GM12891 (cell line): Measurements from ENCODE around the gene HCN4.

Experiments used
- PAX5 ChIP-seq: IDR thresholded peaks from 2 replicates; pipeline ENCODE4 v1.6.1; 2011; ENCODE audit warnings: low read length, moderate library complexity, mild to moderate bottlenecking; ENCODE audit not compliant: insufficient read depth, severe bottlenecking
- POLR2A ChIP-seq: IDR thresholded peaks from 2 replicates; pipeline ENCODE4 v1.6.1; 2011; ENCODE audit warnings: low read depth, low read length, control low read depth
- POLR2AphosphoS5 ChIP-seq: IDR thresholded peaks from 2 replicates; pipeline ENCODE4 v1.6.1; 2011; ENCODE audit warnings: low read depth, low read length, control low read depth
- POU2F2 ChIP-seq: IDR thresholded peaks from 2 replicates; pipeline ENCODE4 v1.6.1; 2011; ENCODE audit warnings: low read depth, mild to moderate bottlenecking, control low read depth, low read length, moderate library complexity
- SPI1 ChIP-seq: IDR thresholded peaks from 2 replicates; pipeline ENCODE4 v1.6.1; 2011; ENCODE audit warnings: low read depth, low read length, control low read depth
- TAF1 ChIP-seq: IDR thresholded peaks from 2 replicates; pipeline ENCODE4 v1.6.1; 2011; ENCODE audit warnings: low read depth, low read length, control low read depth

DNA sequence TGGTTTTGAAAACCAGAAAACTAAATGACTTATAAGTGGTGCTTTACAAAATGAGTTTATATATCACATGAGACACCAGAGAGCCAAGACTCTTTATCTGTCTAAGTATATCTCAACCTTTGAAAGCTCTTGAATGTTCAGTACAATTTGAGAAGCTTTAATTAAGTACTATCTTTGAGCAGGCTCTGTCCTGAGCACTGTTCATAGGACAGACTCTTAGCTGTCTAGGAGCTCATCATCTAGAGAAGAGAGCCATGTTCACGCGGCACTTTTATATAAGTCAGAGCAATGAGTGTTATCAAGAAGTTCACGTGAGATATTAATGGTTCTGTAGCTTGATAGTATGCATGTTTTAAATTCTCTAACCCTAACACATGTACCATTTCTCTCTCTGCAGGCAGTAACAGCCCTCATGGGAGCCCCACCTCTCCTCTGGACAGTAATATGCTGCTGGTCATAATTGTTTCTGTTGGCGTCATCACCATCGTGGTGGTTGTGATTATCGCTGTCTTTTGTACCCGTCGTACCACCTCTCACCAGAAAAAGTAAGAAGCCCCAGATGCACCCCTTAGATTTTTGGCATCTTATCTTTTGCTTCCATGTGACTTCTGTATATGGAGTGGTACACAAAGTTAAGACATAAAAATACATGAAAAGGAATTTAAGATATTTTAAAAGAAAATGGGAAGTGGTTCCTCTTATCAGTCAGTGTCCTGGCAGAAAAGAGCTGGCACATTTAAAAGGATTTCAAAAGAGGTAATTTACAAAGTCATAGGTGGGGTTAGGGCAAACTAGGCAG, 86.0 kb downstream of the HCN4 start:
- TF ChIP-seq POLR2A: no peak
- TF ChIP-seq POLR2AphosphoS5: no peak
- no peak for TF ChIP-seq TAF1
- TF ChIP-seq SPI1: no peak
- no peak for TF ChIP-seq PAX5
- no peak for TF ChIP-seq POU2F2
